LNCAP (cell line): Measurements from ENCODE around the gene AP1M1.

Experiments used
- TF ChIP-seq, protein P1 (sequence below): fragments of 450-650 bp; IDR thresholded peaks from 2 replicates; pipeline ENCODE4 v1.5.1; 2017; ENCODE audit warnings: mild to moderate bottlenecking

Gene AP1M1

DNA sequence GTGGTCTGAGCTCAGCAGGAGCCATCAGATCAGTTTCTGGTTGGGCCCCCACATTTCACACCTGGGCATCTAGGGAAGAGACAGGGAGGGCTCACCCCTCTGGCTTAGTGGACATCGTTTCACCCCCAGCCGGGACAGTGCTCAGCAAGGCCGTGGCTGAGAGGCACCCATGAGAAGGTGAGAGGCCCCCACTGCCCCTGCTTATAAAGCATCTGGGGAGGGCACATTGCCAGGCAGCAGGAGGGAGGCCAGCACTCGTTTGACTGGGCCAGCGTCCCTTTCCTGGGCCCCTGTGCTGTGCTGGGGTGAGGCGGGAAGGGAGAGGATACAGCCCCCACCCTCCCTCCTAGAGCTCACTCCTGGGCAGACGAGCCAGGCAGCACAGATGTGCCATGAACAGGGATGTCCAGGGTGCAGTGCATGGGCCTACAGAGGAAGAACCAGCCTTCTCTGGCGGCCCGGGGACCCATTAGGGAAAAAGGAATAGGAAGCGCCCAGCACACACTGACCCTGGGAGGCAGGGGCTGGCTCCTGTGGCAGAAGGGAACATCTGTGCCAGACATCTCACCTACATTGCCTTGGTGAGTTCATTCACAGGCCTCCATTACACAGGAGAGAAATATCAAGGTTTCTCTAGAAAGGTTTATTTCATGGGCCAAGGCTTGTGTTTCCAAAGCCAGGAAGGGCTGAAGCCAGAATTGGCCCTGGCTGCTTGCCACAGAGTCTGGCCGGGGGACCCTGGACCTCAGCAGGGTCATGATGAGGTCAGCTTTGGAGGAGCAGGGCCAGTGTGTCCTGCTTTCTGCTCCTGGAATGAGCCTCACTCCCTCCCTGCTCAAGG is 7.7 kb downstream of the AP1M1 start:
- TF ChIP-seq, protein P1, sequence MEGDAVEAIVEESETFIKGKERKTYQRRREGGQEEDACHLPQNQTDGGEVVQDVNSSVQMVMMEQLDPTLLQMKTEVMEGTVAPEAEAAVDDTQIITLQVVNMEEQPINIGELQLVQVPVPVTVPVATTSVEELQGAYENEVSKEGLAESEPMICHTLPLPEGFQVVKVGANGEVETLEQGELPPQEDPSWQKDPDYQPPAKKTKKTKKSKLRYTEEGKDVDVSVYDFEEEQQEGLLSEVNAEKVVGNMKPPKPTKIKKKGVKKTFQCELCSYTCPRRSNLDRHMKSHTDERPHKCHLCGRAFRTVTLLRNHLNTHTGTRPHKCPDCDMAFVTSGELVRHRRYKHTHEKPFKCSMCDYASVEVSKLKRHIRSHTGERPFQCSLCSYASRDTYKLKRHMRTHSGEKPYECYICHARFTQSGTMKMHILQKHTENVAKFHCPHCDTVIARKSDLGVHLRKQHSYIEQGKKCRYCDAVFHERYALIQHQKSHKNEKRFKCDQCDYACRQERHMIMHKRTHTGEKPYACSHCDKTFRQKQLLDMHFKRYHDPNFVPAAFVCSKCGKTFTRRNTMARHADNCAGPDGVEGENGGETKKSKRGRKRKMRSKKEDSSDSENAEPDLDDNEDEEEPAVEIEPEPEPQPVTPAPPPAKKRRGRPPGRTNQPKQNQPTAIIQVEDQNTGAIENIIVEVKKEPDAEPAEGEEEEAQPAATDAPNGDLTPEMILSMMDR, result no peak

- TF ChIP-seq, protein P1, result no peak
Observed at GRCh38 chr19:16206046-16206605, 8.4 kb downstream of the AP1M1 start.

- TF ChIP-seq, protein P1, result no peak
Observed at GRCh38 chr19:16206637-16207036, 8.9 kb downstream of the AP1M1 start.

DNA sequence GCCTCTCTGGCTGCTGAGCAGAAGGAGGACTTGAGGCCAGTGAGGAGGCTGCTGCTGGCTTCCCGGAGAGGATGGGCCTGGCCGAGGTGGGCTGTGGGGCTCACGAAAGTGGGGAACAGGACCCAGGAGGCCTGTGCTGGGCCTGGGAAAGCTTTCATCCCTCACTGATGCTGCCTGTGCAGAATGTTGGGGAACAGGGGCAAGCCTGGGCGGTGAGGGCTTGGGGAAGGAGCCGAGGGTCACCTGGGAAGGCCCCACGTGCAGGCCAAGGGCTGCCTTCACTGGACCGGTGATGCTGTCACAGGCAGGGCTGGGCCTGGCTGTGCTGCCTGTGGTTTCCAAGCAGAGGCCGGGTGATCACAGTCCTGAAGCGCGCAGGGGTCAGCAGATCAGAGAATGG is 9.4 kb downstream of the AP1M1 start:
- TF ChIP-seq, protein P1, result no peak

DNA sequence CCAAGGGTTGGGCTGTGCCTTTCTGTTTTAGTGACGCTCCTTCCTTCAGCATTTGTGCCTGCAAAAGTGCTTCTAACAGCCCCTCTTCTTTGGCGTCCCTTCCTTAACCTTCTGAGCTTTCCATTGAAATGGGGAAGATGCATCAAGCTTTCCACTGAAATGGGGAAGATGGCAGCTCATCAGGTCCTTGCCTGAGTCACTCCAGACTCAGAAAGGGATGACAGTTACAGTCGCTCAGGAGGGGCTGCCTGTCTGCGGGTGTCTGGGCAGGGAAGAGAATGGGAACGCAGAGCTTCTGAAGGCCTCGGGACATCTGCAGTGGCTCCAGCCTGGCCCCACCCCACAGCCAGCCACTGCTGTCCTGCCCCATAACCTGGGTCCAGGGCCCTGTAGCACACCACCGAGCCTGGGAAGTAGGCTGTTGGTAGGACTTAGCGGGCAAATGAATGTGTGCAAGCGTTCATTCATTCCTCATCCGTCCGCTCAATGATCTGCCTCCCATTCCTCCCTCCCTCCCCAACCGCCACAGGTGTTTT is 9.8 kb downstream of the AP1M1 start:
- TF ChIP-seq, protein P1, result no peak

GRCh38 chr19:16208064-16208759 is 10.5 kb downstream of the AP1M1 start:
- TF ChIP-seq, protein P1, result no peak

GRCh38 chr19:16208847-16209665 is 11.3 kb downstream of the AP1M1 start:
- TF ChIP-seq, protein P1, result no peak
